Activated gamma-delta T cell treated with Interleukin-2 at 50 U/mL for 16 hours (primary cell): ENCODE measurements around the gene SERPINE2.
A peak's percentile ranks its signal among the peaks of the same experiment; 100 is the strongest.
"Not testable (repeated sequence)": the region's sequence is repeated elsewhere in the genome, so short reads cannot be mapped to it uniquely, and the experiment has no call there.

Experiments used
- DNase-seq: peaks from one replicate; pipeline ENCODE4 v3.0.0-alpha.2; 2020

The SERPINE2 gene

DNA sequence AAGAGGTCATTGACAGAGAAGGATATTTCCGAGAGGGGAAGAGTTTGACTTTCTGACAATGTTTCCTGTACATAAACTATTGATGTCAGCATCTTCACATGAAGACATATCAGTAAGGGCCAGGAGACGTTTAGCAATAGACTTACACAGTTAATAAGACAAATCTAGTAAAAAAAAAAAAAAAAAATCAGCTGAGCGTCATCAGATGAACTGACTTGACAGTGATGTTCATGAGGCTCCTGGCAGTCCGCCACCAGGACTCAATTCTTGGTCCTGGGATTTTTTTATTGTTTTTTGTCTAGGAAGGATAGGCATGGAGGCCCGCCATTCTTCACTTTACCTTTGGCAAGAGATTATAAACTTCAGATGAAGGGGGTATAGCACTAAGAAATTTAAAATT lies 67.4 kb downstream of the SERPINE2 start:
- DNase-seq, result no peak

DNA sequence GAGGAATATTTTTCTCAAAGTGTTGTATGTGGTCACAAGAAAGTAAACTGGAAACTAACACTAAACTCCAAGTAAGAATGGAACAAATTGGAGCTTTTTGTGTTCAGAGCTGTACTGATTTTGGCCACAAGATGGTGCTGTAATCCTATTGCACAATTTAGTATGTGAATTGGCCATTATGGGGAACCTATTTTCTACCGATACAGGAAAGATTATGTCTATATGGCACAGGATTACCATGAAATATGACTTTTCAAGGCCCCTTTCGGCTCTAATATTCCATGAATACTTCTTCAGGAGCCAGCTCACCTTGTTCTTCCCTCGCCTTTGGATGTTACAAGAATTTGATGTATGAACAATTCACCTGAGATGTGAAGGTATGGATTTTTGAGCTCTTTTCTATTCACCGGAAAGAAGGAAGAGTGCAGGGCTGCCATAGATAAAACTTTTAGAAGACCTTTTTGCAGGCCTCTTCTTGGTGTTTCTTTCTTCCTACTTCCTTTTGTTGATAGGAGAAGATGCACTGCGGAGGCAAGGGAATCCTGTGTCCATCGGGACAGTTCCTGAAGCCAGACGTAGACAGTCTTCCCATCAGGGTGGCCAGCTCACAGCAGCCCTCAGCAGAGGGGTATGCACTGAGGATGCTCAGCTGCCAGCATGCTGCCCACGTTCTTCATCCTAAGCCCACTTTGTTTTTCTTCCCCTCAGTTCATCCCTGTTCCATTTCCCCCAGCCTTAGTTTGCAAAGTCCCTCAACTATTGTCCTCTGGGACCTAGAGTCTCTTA lies 68.5 kb downstream of the SERPINE2 start:
- peak; percentile 59 for DNase-seq

DNA sequence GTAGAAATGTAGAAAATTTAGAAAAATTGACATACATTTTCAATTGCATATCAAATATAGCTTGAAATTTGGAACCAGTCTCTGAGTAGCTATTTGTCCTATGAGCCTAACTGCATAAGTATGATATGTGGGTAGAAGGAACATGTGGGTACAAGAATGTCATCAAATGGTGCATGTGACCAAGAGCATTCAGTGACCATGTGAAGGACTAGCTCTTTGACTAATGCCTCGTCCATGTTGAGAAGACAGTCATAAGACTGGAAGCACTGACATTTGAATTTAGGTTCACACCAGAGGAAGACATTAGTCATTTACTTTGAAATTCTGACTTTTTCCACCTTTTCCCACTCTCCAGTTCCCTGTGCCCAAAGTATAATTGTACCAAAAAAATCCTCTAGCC lies 69.2 kb downstream of the SERPINE2 start:
- DNase-seq, result no peak

DNA sequence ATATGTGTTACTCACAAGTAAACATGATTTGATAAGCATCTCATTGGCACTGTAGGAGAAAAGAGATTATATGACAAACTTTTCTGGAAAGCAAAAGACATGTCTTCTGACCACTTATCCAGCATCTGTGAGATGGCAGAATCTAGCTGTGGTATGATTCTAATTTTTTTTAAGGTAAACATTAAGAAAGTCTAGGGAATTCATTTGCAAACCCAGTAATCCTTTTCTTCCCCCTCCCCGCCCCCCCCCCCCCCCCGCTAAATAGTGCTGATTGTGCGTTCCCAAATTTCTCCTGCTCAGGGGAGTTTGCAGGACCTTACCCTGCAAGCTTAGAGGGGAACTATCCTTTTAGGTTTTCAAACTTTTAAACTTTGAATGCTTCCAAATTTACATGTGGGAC lies 69.8 kb downstream of the SERPINE2 start:
- DNase-seq, result no peak

- DNase-seq, result no peak
These were observed 71.1 kb downstream of the SERPINE2 start for GRCh38 chr2:223967981-223968380.

DNA sequence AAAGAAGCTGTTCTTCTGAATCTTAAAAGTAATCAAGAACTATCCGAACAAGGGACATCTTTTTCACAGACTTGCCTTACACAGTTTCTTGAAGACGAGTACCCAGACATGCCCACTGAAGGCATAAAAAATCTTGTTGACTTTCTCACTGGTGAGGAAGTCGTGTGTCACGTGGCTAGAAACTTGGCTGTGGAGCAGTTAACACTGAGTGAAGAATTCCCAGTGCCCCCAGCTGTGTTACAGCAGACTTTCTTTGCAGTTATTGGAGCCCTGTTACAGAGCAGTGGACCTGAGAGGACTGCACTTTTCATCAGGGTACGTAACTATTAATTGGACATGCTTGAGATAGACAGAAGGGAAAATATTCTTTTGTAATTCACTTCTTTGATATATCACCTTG lies 79.4 kb downstream of the SERPINE2 start:
- DNase-seq, result no peak

- DNase-seq, result peak; percentile 97
These were observed 81.8 kb downstream of the SERPINE2 start, which contains the start of gene MRPL44 for GRCh38 chr2:223957092-223957851. TSS of gene MRPL44 (plus strand) at chr2:223957463. CDS start at chr2:223957473, 10 bp downstream.

GRCh38 chr2:223956300-223956699 lies 82.8 kb downstream of the SERPINE2 start:
- no peak for DNase-seq

DNA sequence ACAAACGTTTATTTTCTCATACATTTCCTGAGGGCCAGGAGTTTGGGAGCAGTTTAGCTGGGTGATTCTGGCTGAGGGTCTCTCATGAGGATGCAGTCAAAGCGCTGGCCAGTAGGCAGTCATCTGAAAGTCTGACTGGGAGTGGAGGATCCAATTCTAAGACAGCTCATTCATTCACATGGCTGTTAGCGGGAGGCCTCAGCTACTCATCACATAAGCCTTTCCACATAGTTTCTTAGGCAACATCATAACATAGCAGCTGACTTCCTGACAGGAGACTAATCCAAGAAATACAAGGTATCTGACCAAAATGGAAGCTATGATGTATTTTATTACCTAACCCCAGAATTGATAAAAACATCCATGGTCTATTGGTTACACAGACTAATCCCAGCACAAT lies 84.7 kb downstream of the SERPINE2 start:
- DNase-seq, result no peak

- no peak for DNase-seq
These were observed 86.7 kb downstream of the SERPINE2 start for GRCh38 chr2:223952280-223952968.

DNA sequence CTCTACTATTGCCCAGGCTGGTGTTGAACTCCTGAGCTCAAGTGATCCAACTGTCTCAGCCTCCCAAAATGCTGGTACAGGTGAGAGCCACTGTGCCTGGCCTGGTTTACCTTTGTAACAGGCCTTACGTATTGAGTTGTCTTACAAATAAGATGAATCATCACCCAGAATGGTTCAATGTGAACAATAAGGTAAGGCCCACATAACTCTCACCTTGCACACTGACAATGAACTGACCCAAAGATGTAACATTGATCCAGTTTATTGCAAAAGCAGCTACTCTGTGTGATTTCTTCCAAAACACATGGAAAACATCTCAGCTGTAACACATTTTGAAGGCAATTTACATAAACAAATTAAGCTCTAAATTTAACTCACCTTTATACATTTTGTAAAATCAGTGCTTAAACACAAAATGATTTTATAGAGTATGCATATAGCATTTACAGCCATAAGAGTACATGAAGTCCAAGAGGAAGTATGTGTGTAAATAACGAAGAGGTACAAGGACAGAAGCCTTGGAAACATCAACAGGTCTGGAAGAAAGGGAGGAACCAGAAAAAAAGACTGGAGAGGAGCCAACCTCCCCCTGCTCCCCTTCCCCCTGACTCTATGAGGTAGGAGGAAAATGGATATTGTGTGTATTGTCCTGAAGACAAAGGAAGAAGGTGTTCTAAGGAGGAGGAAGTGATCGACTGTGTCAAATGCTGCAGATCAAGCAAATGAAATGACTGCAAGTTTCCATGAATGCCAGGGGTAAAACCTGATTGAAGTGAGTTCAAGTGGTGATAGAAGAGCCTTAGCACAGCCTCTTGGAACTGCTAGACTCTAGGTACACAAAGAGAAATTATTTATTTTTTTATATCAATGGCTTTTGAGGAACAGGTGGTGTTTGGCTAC lies 88.4 kb downstream of the SERPINE2 start:
- DNase-seq, result no peak

DNA sequence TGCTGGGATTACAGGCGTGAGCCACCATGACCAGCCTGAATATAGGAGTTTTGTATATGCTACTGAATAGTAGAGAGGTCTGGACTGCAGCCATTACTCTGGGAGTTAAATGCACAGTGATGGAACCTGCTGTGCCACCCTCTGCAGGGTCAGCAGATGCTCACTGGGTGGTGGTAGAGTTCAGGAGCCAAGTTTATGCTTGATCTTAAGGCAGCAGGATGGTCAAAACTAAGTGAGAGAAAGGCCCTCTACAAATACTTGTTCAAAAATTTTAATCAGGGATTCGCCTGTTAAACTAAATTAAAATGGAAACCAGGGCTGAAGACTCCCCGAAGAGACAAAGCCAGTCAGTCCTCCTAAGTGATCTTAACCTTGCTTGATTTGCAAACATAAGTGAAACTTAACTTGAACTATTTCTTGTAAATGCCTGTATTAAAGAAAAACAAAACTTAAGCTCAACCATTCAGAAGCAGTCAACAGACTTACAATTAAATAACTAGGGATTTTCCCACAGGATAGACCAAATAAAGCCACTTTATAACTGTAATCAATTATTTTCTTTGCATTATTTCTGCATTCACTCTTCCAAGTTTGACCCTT lies 89.7 kb downstream of the SERPINE2 start:
- DNase-seq, result no peak

GRCh38 chr2:223947711-223948205 lies 91.3 kb downstream of the SERPINE2 start:
- no peak for DNase-seq

GRCh38 chr2:223945755-223946154 lies 93.3 kb downstream of the SERPINE2 start:
- no peak for DNase-seq

- peak; percentile 75 for DNase-seq
These were observed 94.2 kb downstream of the SERPINE2 start, which contains the start of gene WDFY1 for GRCh38 chr2:223944703-223945531. TSS of gene WDFY1 (minus strand) at chr2:223945335. CDS start at chr2:223945284, 51 bp downstream.

DNA sequence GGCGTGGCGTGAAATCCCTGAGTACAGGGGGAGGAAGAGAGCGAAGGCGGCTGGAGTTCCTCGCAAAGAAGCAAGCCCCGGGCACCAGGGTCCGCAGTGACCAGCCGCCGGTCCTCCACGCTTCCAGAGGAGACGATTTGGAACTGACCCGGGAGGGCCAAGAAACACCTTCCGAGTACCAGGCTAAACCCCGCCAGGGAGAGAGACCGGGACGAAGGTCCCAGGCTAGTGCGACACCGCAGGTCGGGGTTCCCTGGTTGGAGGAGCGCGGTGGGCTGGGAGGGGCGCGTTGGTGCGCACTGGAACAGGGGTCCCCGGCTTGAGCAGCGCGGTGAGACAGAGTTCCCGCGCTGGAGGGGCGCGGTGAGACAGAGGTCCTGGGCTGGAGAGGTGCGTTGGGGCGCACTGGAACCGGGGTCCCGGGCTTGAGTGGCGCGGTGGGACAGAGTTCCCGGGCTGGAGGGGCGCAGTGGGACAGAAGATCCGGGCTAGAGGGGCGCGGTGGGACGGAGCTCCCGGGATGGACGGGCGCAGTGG lies 94.9 kb downstream of the SERPINE2 start:
- peak; percentile 14 for DNase-seq

GRCh38 chr2:223943561-223944008 lies 95.5 kb downstream of the SERPINE2 start:
- DNase-seq, result no peak

- no peak for DNase-seq
These were observed 96.0 kb downstream of the SERPINE2 start for GRCh38 chr2:223943135-223943534.

GRCh38 chr2:223941579-223942277 lies 97.4 kb downstream of the SERPINE2 start:
- peak; percentile 49 for DNase-seq

DNA sequence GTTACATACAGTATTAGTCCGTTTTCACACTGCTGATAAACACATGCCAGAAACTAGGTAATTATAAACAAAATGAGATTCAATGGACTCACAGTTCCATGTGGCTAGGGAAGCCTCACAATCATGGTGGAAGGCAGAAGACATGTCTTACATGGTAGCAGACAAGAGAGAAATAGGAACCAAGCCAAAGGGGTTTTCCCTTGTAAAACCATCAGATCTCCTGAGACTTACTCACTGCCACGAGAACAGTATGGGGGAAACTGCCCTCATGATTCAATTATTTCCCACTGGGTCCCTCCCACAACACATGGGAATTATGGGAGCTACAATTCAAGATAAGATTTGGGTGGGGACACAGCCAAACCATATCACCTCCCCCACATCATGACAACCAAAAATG lies 99.6 kb downstream of the SERPINE2 start:
- DNase-seq, result not testable (repeated sequence)
